ENCODE results near the gene IFNGR1.

The IFNGR1 gene

GRCh38 chr6:137173501-137173900 lies 45.7 kb downstream of the IFNGR1 start, which contains the start of gene IL22RA2:
TSS of gene IL22RA2 (minus strand) at chr6:137173644. CDS start at chr6:137161749, 11,895 bp downstream.
- DNase-seq = no peak

- DNase-seq = no peak
These were observed 46.3 kb downstream of the IFNGR1 start for GRCh38 chr6:137172734-137173431.

- no peak for DNase-seq
These were observed 47.1 kb downstream of the IFNGR1 start for GRCh38 chr6:137171824-137172733.

GRCh38 chr6:137171053-137171374 lies 48.2 kb downstream of the IFNGR1 start:
- no peak for DNase-seq

GRCh38 chr6:137170266-137171052 lies 48.7 kb downstream of the IFNGR1 start:
- DNase-seq = no peak

- no peak for DNase-seq
These were observed 51.3 kb downstream of the IFNGR1 start for GRCh38 chr6:137167702-137168377.

GRCh38 chr6:137166247-137167098 lies 52.7 kb downstream of the IFNGR1 start:
- DNase-seq = no peak

GRCh38 chr6:137165375-137166246 lies 53.6 kb downstream of the IFNGR1 start:
- no peak for DNase-seq

- DNase-seq = no peak
These were observed 55.4 kb downstream of the IFNGR1 start for GRCh38 chr6:137163732-137164318.

- DNase-seq = no peak
These were observed 56.4 kb downstream of the IFNGR1 start for GRCh38 chr6:137162692-137163306.

- DNase-seq = no peak
These were observed 57.2 kb downstream of the IFNGR1 start for GRCh38 chr6:137161949-137162348.

- DNase-seq = peak; percentile 30
These were observed 58.4 kb downstream of the IFNGR1 start for GRCh38 chr6:137160763-137161162.

- DNase-seq = peak; percentile 29
These were observed 59.3 kb downstream of the IFNGR1 start for GRCh38 chr6:137159912-137160311.

GRCh38 chr6:137157601-137158000 lies 61.6 kb downstream of the IFNGR1 start:
- no peak for DNase-seq

- DNase-seq = no peak
These were observed 62.5 kb downstream of the IFNGR1 start for GRCh38 chr6:137156650-137157049.

- DNase-seq = peak; percentile 65
These were observed 63.4 kb downstream of the IFNGR1 start for GRCh38 chr6:137155830-137156229.

- no peak for DNase-seq
These were observed 69.1 kb downstream of the IFNGR1 start for GRCh38 chr6:137150072-137150471.

GRCh38 chr6:137149035-137149393 lies 70.2 kb downstream of the IFNGR1 start:
- no peak for DNase-seq

GRCh38 chr6:137148306-137149034 lies 70.7 kb downstream of the IFNGR1 start:
- DNase-seq = peak; percentile 84

Data from HCEC 1CT (cell line).